AG08395 (cell line): ENCODE results near the gene BICRAL.
"Not testable (repeated sequence)": the region's sequence is repeated elsewhere in the genome, so short reads cannot be mapped to it uniquely, and the experiment has no call there.

ENCODE experiments used
- DNase-seq: peaks from one replicate; pipeline ENCODE4 v3.0.0; 2012; ENCODE audit warnings: mixed read lengths, low spot score

Gene BICRAL

GRCh38 chr6:42845327-42845694, 63.5 kb downstream of the BICRAL start:
- no peak for DNase-seq

GRCh38 chr6:42846505-42846904, 64.7 kb downstream of the BICRAL start:
- DNase-seq: no peak

DNA sequence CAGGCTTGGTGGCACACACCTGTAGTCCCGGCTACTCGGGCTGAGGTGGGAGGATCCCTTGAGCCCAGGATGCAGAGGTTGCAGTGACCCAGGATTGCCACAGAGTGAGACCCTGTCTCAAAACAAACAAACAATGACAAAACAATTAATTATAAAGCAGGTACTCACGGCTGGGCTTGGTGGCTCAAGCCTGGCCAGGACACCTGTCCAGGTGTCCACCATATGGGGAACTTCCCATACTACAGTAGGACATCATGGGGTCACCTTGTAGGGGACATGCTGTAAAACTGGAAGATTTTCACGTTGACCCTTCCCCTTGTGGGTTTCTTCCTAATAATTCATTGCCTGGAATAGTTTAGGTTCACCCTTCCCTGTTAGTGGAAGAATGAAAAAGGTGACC, 66.8 kb downstream of the BICRAL start:
- no peak for DNase-seq

DNA sequence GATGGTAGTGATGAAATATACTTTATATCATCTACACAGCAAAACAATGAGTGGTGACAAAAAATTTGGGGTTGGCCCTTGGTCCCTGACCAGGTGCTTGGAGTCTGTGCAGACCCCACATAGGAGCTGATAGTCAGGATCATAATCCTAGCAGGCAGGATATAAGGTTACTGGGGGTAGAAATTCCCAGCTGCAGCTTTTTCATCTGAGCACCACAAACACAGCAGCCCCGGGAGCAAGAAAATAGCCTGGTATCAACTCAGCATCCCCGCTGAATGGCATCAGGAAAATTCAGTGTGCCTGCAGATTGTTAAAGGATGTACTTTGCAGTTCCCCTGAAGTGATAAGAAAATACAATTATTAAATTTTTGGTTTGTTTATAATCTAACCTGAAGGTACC, 69.7 kb downstream of the BICRAL start:
- no peak for DNase-seq

DNA sequence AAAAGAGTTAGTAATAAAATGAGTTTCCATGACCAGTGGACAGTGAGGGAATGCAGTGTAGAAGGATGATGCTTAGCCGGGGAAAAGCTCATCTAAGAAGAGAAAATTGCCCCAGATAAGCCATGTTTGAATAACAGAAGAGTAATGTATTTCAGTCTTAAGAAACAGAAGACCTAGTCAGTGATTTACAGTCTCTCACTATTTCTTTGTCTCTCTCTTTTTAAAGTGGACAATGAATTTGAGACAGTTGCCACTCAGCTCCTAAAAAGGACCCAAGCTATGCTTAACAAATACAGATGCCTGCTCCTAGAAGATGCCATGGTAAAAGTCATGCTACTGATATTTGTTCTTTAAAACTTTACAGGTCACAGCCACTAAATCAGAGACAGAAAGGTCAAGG, 78.2 kb downstream of the BICRAL start:
- DNase-seq: no peak

DNA sequence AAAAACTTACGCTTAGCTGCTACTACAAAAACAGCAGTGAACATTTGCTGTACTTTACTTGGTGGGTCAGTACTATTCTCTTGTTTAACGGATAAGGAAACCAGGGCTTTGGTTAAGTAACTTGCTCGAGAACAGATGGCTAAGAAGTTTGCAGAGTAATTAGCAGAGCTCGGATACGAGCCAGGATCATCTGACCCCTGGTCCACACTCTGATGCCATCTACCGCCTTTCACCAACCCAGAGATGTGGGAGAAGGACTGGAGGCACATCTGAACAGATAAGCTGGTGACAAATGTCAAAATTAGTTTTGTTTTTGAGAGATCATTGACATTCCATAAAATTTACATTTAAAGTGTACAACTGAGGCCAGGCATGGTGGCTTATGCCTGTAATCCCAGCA, 78.6 kb downstream of the BICRAL start:
- no peak for DNase-seq

GRCh38 chr6:42864602-42865001, 82.8 kb downstream of the BICRAL start:
- no peak for DNase-seq

- DNase-seq: no peak
Observed at GRCh38 chr6:42870145-42870936, 88.5 kb downstream of the BICRAL start.

GRCh38 chr6:42871711-42872110, 89.9 kb downstream of the BICRAL start:
- DNase-seq: no peak

DNA sequence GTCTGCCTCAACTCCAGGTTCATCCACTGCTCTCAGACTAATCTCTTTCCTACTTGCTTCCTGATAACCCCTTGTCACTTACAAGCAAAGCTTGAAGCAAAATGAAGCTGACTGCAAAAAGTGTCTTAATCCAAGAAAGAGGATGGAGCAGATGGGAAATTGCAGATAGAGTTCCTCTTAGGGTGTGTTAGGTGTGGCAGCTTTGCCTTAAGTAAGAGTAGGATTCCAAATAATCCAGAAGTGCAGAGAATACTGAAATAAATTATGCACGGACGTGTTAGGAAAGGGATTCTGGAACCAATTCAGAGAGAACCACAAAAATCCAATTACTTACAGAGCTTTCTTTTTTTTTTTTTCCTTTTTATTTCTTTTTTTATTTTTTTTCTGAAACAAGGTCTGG, 91.5 kb downstream of the BICRAL start:
- no peak for DNase-seq

DNA sequence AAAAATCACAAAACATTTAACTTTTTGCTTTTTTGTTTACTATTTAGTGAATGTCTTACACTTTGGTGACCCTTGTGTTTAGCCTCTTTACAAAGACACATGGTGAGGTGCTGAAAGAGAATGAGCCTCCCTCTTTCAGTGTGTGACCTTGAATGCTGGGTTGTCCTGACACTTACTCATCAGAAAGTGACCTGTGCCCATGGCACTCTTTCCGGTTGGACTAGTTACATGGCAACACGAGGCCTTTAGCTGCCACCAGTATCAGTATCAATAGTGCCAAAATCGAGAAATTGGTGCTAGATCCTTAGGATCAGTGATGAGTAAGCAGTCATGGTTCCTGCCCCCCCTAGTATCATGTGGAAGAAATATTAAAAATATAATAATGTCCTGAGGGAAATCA, 95.8 kb downstream of the BICRAL start:
- DNase-seq: no peak

DNA sequence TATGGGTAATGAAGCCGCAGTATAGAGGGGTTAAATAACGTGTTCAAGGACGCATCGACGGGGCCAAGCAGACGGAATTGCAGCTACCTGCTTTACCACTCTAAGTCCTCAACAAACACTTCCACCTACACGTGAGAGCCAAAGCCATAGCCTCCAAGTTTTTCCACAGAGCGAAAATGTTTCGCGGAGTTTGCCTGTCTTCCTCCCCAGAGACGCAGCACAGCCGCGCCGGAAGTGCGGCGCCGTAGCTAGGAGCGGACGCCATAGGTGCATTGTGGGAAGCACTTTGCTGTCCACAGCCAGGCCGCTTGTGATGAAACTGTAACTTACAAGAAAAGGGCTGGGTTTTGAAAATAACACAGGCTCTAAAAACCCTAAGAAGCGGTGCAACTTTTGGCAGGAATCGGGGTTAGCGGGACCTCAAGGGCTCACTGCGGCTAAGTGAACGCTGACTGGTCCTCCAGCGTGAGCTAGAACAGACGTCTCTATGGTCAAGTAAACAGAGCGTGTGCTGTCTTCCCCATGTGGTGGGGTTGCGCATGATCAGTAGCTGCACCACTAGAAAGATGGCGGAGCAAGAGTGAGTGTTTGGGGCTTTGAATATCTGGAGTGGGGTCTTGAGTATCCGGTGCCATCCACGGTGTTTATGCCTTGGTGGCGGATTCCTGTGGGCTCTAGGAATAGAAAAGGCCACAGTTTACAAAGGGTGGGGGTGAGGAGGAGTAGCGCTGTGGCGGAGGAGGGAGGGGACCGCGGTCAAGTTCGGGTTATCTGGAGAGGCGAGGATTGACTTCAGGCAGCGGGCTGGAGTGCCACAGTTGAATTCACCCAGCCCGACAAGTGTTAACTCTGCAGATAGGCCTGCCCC, 97.8 kb downstream of the BICRAL start, which contains the start of gene RPL7L1:
TSS of gene RPL7L1 (plus strand) at position 245 of the 868 bp plus-strand sequence. CDS start at position 540, 295 bp downstream.
- DNase-seq: peak; percentile 75

- not testable (repeated sequence) for DNase-seq
Observed at GRCh38 chr6:42880240-42880817, 98.5 kb downstream of the BICRAL start.

- not testable (repeated sequence) for DNase-seq
Observed at GRCh38 chr6:42880871-42881270, 99.0 kb downstream of the BICRAL start.

GRCh38 chr6:42885702-42886101, 103.8 kb downstream of the BICRAL start:
- no peak for DNase-seq

GRCh38 chr6:42888201-42888600, 106.3 kb downstream of the BICRAL start:
- not testable (repeated sequence) for DNase-seq

DNA sequence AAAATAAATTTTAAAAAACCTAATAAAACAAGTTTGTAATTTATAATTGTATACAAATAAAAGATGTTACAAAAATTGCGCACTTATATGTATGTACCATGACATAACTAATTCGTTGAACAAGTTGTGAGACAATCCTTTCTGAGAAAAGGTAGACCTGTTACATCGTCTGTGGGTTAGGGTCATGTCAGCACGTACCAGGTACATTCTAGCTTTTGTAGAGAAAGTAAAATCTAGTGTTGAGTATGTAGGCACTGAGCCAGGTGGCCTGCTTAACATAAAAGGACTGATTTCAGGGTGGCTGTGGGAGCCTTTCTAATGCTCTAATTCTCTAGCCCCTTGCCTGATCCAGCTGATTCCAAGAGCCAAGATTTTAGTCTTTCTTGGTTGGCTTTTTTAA, 108.0 kb downstream of the BICRAL start:
- no peak for DNase-seq

DNA sequence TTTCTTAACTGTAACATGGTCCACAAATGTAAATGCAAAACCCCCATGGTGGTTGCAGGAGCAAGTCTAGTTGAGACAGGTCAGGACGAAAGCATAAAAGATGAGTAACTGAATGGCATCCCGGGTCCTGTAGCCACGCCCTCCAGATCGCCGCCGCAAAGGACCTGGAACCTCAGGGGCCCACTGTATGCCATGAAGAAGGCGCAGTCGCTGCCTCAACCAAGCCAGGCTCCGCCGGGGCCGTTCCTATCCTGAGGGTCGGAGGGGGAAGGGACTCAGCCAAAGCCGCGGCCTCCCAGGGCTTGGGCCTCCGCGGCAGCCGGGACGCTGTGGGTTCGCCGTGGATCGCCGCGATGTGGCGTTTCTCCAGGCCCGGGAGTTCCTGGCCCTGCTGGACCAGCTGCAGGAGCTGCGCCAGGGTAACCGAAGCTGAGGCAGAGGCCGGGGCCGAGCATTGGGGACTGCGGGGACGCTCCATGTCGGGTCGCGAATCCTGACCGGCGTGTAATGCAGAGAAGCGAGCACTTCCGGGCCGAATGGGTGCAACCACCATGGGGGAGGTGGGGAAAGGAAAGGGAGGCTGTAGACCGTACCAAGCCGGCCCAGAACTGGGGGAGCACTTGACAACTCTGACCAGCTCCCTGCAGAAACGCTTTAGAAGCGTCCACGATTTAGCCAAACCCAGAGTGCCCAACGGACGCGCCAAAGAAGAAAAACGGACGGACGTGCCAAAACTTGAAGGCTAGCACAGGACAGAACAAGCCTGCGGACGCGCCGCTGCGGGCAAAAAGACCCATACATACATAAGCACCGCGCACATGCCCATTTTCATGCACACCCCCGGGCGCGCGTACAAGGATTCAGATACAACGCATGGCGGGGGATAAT, 108.7 kb downstream of the BICRAL start:
- peak; percentile 97 for DNase-seq

- no peak for DNase-seq
Observed at GRCh38 chr6:42891199-42891722, 109.4 kb downstream of the BICRAL start.

GRCh38 chr6:42894041-42894828, 112.4 kb downstream of the BICRAL start:
- DNase-seq: not testable (repeated sequence)
